SK-N-SH (cell line): ENCODE measurements around the gene PRKCA. TPM values are rescaled to one million over a fixed set of nuclear protein-coding genes. Genes with fewer than 3 reads are reported as not detected.

Experiments
- CTCF ChIA-PET: fragments of 300-600, 350-600 bp; formaldehyde crosslinking; extraction: SDS; loops from one replicate; lab custom pipeline; 2021; lab: Yijun Ruan, JAX
- POLR2A ChIA-PET: fragments of 350-600 bp; sonication (Branson Sonifier 250); formaldehyde crosslinking; extraction: SDS; loops from one replicate; lab custom pipeline; 2020; ENCODE audit warnings: antibody characterized with exemption, inconsistent platforms; lab: Yijun Ruan, JAX
- DNase-seq: peaks from one replicate; pipeline ENCODE4 v3.0.0; 2012
- H2AFZ ChIP-seq: fragments of 200-600 bp; sonication (generic); 2 replicates; pipeline ENCODE4 v1.8.1; 2016; ENCODE audit warnings: antibody characterized with exemption, mild to moderate bottlenecking, low read depth
- H3F3A ChIP-seq: fragments of 200-600 bp; sonication (generic); replicated peaks from 2 replicates; pipeline ENCODE3; 2016; ENCODE audit warnings: antibody characterized with exemption, mild to moderate bottlenecking; ENCODE audit not compliant: insufficient read depth
- H3K27ac ChIP-seq, 2 experiments: fragments of 200-500 bp in 1 of 2; fragments of 200-600 bp in 1 of 2; sonication (Bioruptor generic) in 1 of 2; sonication (generic), shearing (Covaris generic) in 1 of 2; 2 replicates each; pipeline versions ENCODE4 v1.5.1 to v1.6.1; 2014 to 2016; ENCODE audit warnings: low read depth in 2 of 2, inconsistent platforms in 1 of 2, low read length in 1 of 2, mild to moderate bottlenecking in 1 of 2, mixed read lengths in 1 of 2
- H3K27me3 ChIP-seq: fragments of 200-600 bp; sonication (generic), shearing (Covaris generic); 2 replicates; pipeline ENCODE4 v1.6.1; 2016; ENCODE audit warnings: mixed run types; ENCODE audit not compliant: insufficient read depth
- H3K36me3 ChIP-seq, 2 experiments: fragments of 200-500 bp in 1 of 2; fragments of 200-600 bp in 1 of 2; sonication (Bioruptor generic) in 1 of 2; sonication (generic) in 1 of 2; replicated peaks in 1 of 2; 2 replicates each; pipeline versions ENCODE3 to v1.5.1; 2014 to 2016; ENCODE audit warnings: low read length in 1 of 2, mild to moderate bottlenecking in 1 of 2; ENCODE audit not compliant: insufficient read depth in 2 of 2, control insufficient read depth in 1 of 2
- H3K4me1 ChIP-seq, 2 experiments: fragments of 200-500 bp in 1 of 2; fragments of 200-600 bp in 1 of 2; sonication (Bioruptor generic) in 1 of 2; sonication (generic), shearing (Covaris generic) in 1 of 2; 2 replicates each; pipeline versions ENCODE4 v1.5.1 to v1.6.1; 2014 to 2016; ENCODE audit warnings: low read depth in 1 of 2, low read length in 1 of 2, mixed run types in 1 of 2; ENCODE audit not compliant: insufficient read depth in 2 of 2, control insufficient read depth in 1 of 2
- H3K4me2 ChIP-seq: fragments of 200-600 bp; sonication (generic), shearing (Covaris generic); 2 replicates; pipeline ENCODE4 v1.6.1; 2017; ENCODE audit warnings: mixed run types
- H3K4me3 ChIP-seq, 2 experiments: fragments of 200-500 bp in 1 of 2; fragments of 200-600 bp in 1 of 2; sonication (Bioruptor generic) in 1 of 2; sonication (generic), shearing (Covaris generic) in 1 of 2; 2 replicates each; pipeline versions ENCODE4 v1.5.1 to v1.8.1; 2014 to 2016; ENCODE audit warnings: low read depth in 2 of 2, inconsistent platforms in 1 of 2, low read length in 1 of 2, mild to moderate bottlenecking in 1 of 2, mixed read lengths in 1 of 2, moderate library complexity in 1 of 2
- H3K79me2 ChIP-seq: fragments of 200-600 bp; sonication (generic); 2 replicates; pipeline ENCODE4 v1.8.1; 2017; ENCODE audit warnings: mild to moderate bottlenecking; ENCODE audit not compliant: insufficient read depth
- H3K9ac ChIP-seq: fragments of 200-600 bp; sonication (generic); 2 replicates; pipeline ENCODE4 v1.6.1; 2017; ENCODE audit warnings: mixed run types
- H3K9me2 ChIP-seq: fragments of 200-600 bp; sonication (generic); 2 replicates; pipeline ENCODE4 v1.6.1; 2017; ENCODE audit warnings: mixed run types
- H3K9me3 ChIP-seq: fragments of 200-600 bp; sonication (generic); 2 replicates; pipeline ENCODE4 v1.6.1; 2017; ENCODE audit warnings: mixed run types, mild to moderate bottlenecking, moderate library complexity
- H4K20me1 ChIP-seq: fragments of 200-600 bp; sonication (generic); 2 replicates; pipeline ENCODE4 v1.6.1; 2017; ENCODE audit warnings: mild to moderate bottlenecking, mixed run types; ENCODE audit not compliant: insufficient read depth
- SMC3 ChIP-seq: IDR thresholded peaks from 2 replicates; pipeline ENCODE4 v1.6.1; 2012; ENCODE audit warnings: low read depth, low read length, improper control_type of control experiment
- USF2 ChIP-seq: fragments of 150-350 bp; IDR thresholded peaks from 2 replicates; pipeline ENCODE4 v1.6.1; 2017; ENCODE audit warnings: antibody characterized with exemption, low read length, low read depth, borderline replicate concordance
- YY1 ChIP-seq: IDR thresholded peaks from 2 replicates; pipeline ENCODE4 v1.4.0; 2012; ENCODE audit warnings: low read depth, mild to moderate bottlenecking
- WGBS: methylation state at CpG from one replicate; pipeline ENCODE4 v1.1.6; 2017; ENCODE audit warnings: low lambda C conversion rate; 5-methylcytosine and 5-hydroxymethylcytosine counted together
- polyA plus RNA-seq, 3 experiments: library from polyadenylated mRNA; depleted of rRNA; stranded (reverse); fragments of >200 nt; gene quantifications; 2 replicates each; pipeline ENCODE4 v1.2.3, GENCODE V29; 2012
- TF ChIP-seq, protein P1 (sequence below): fragments of 200-600 bp; sonication (generic); IDR thresholded peaks from 2 replicates; pipeline ENCODE4 v1.6.1; 2017; ENCODE audit warnings: antibody characterized with exemption, mild to moderate bottlenecking, moderate library complexity
- TF ChIP-seq, protein P2 (sequence below): IDR thresholded peaks from 2 replicates; pipeline ENCODE4 v1.4.0; 2012; ENCODE audit warnings: low read depth, borderline replicate concordance

PRKCA gene
- polyA plus RNA-seq, 1 of the 3 experiments (the other 2 are of a cell fraction): 108 TPM

DNA sequence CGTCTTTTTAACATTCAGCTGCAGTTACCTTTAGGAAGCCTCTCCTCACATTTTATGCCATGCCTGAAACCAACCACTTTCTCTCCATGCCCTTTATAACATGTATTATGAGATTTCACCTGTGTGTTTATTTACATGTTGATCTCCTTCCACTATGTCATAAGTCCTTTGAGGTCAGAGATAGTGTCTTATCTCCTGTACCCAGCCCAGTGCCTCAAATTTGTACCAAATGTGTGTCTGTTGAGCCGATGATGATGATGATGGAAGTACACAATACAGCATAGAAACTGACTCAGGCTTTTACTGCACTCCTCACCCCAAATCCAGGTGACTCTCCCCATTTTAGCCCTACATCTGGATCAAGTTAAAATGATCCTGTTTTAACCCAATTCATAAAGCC, 353.0 kb downstream of the PRKCA start:
- no peak for DNase-seq
- H3K9ac ChIP-seq: no peak overlapping the region
- peak overlapping the region in 1 of 2 experiments; percentile 1; a peak in 1 of 4 replicates for H3K27ac ChIP-seq
- no peaks in the 10 kb centered on the region for H3K9me2 ChIP-seq
- ChIA-PET CTCF (interaction anchor here (2.3 kb wide), 1 partner anchor 19 kb away, joined by 12 read pairs; no protein-coding TSS in a partner anchor), POLR2A (no interaction called here)
- H3K4me3 ChIP-seq: no peak overlapping the region
- peaks cover 53 to 58% of the 10 kb centered on the region in 2 experiments for H3K36me3 ChIP-seq
- peaks cover 14% of the 10 kb centered on the region; the same call in 1 of the 2 replicates for H3K79me2 ChIP-seq
- TF ChIP-seq, protein P1, sequence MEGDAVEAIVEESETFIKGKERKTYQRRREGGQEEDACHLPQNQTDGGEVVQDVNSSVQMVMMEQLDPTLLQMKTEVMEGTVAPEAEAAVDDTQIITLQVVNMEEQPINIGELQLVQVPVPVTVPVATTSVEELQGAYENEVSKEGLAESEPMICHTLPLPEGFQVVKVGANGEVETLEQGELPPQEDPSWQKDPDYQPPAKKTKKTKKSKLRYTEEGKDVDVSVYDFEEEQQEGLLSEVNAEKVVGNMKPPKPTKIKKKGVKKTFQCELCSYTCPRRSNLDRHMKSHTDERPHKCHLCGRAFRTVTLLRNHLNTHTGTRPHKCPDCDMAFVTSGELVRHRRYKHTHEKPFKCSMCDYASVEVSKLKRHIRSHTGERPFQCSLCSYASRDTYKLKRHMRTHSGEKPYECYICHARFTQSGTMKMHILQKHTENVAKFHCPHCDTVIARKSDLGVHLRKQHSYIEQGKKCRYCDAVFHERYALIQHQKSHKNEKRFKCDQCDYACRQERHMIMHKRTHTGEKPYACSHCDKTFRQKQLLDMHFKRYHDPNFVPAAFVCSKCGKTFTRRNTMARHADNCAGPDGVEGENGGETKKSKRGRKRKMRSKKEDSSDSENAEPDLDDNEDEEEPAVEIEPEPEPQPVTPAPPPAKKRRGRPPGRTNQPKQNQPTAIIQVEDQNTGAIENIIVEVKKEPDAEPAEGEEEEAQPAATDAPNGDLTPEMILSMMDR: no peak
- TF ChIP-seq YY1 (no peak), SMC3 (no peak), USF2 (no peak)
- TF ChIP-seq, protein P2, sequence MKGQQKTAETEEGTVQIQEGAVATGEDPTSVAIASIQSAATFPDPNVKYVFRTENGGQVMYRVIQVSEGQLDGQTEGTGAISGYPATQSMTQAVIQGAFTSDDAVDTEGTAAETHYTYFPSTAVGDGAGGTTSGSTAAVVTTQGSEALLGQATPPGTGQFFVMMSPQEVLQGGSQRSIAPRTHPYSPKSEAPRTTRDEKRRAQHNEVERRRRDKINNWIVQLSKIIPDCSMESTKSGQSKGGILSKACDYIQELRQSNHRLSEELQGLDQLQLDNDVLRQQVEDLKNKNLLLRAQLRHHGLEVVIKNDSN: no peak
- peaks cover 9% of the 10 kb centered on the region for H3F3A ChIP-seq
- no peak overlapping the region for H2AFZ ChIP-seq
- 87% methylated on average over 2 of the region's 2 CpGs for WGBS
- no peak overlapping the region for H3K4me2 ChIP-seq
- H3K4me1 ChIP-seq: peaks cover 14 to 16% of the 10 kb centered on the region in 2 experiments; a peak in 2 of 4 replicates
- H3K27me3 ChIP-seq: no peaks in the 10 kb centered on the region
- H3K9me3 ChIP-seq: no peaks in the 10 kb centered on the region
- H4K20me1 ChIP-seq: peaks cover 32% of the 10 kb centered on the region

GRCh38 chr17:66655861-66656260, 353.4 kb downstream of the PRKCA start:
- H3K4me3 ChIP-seq: no peak overlapping the region
- DNase-seq: no peak
- no peaks in the 10 kb centered on the region for H3K9me2 ChIP-seq
- H3K4me1 ChIP-seq: peaks cover 14 to 16% of the 10 kb centered on the region in 2 experiments; a peak in 2 of 4 replicates
- WGBS: 58% methylated on average over 4 of the region's 4 CpGs
- no peaks in the 10 kb centered on the region for H3K27me3 ChIP-seq
- no peak for TF ChIP-seq USF2
- H3K9me3 ChIP-seq: no peaks in the 10 kb centered on the region
- H3K36me3 ChIP-seq: peaks cover 49 to 58% of the 10 kb centered on the region in 2 experiments
- CTCF ChIA-PET: interaction anchor here (2.3 kb wide), 1 partner anchor 18 kb away, joined by 12 read pairs; no protein-coding TSS in a partner anchor
- POLR2A ChIA-PET: no interaction called here
- H3F3A ChIP-seq: peaks cover 9% of the 10 kb centered on the region
- H2AFZ ChIP-seq: no peak overlapping the region
- H3K79me2 ChIP-seq: peaks cover 10% of the 10 kb centered on the region; the same call in 1 of the 2 replicates
- no peak overlapping the region for H3K9ac ChIP-seq
- H3K4me2 ChIP-seq: no peak overlapping the region
- H3K27ac ChIP-seq: peak overlapping the region in 1 of 2 experiments; percentile 1; a peak in 1 of 4 replicates
- H4K20me1 ChIP-seq: peaks cover 29% of the 10 kb centered on the region
